Endothelial cell of umbilical vein (primary cell): Measurements from ENCODE around the gene HDGFL2. TPM values are rescaled to one million over a fixed set of nuclear protein-coding genes. Genes with fewer than 3 reads are reported as not detected.

Experiments
- BruUV-seq: library from RNA; stranded (reverse); fragments of 400-500 nt; replicated peaks from 2 replicates; lab custom pipeline; 2021; lab: Mats Ljungman, UMichigan
- CTCF ChIA-PET: fragments of 300-600, 350-600 bp; sonication (Branson Sonifier 250); formaldehyde crosslinking; loops from one replicate; lab custom pipeline; 2021; ENCODE audit warnings: antibody characterized with exemption, inconsistent platforms; lab: Charles Lee
- POLR2A ChIA-PET: fragments of 300-600, 350-600 bp; sonication (Branson Sonifier 250); formaldehyde crosslinking; loops from one replicate; lab custom pipeline; 2021; ENCODE audit warnings: antibody characterized with exemption, inconsistent platforms; lab: Charles Lee
- DNase-seq: peaks from one replicate; pipeline ENCODE4 v3.0.0-alpha.2; 2011; ENCODE audit warnings: low read depth, low spot score
- FAIRE-seq: peaks from 2 replicates; lab custom pipeline; 2011; peaks lifted over from hg19 to GRCh38; lab: Jason Lieb, UNC
- H2AFZ ChIP-seq: 2 replicates; pipeline ENCODE4 v1.6.0; 2012; ENCODE audit warnings: low read depth, low read length, control low read depth, inconsistent platforms
- H3K27ac ChIP-seq: 2 replicates; pipeline ENCODE4 v1.5.1; 2011; ENCODE audit warnings: low read depth, mild to moderate bottlenecking, control low read depth, low read length, moderate library complexity; ENCODE audit not compliant: insufficient read depth
- H3K27me3 ChIP-seq, 2 experiments: 2 replicates each; pipeline versions ENCODE4 v1.6.0 to v1.6.1; 2011; ENCODE audit warnings: low read length in 2 of 2, mixed read lengths in 1 of 2; ENCODE audit not compliant: control insufficient read depth in 2 of 2, insufficient read depth in 2 of 2
- H3K36me3 ChIP-seq, 2 experiments: 2 replicates in 1 of 2; 3 replicates in 1 of 2; pipeline ENCODE4 v1.5.1; 2011; ENCODE audit warnings: low read length in 2 of 2, mild to moderate bottlenecking in 1 of 2, moderate library complexity in 1 of 2; ENCODE audit not compliant: control insufficient read depth in 2 of 2, insufficient read depth in 2 of 2; ENCODE audit errors: extremely low read depth in 1 of 2
- H3K4me1 ChIP-seq: 3 replicates; pipeline ENCODE4 v1.5.1; 2011; ENCODE audit warnings: mild to moderate bottlenecking, low read length; ENCODE audit not compliant: control insufficient read depth, insufficient read depth; ENCODE audit errors: extremely low read depth
- H3K4me2 ChIP-seq: 2 replicates; pipeline ENCODE4 v1.6.1; 2011; ENCODE audit warnings: low read length, control low read depth, mixed read lengths; ENCODE audit not compliant: insufficient read depth
- H3K4me3 ChIP-seq, 3 experiments: fragments of 200-600 bp in 1 of 3; sonication (generic), shearing (Covaris generic) in 1 of 3; replicated peaks in 1 of 3; 2 replicates each; pipeline ENCODE4 v1.5.1; 2011 to 2016; ENCODE audit warnings: control low read depth in 3 of 3, low read length in 3 of 3, mild to moderate bottlenecking in 2 of 3, inconsistent platforms in 1 of 3, low read depth in 1 of 3, moderate library complexity in 1 of 3; ENCODE audit not compliant: insufficient read depth in 1 of 3
- H3K79me2 ChIP-seq: 2 replicates; pipeline ENCODE4 v1.6.0; 2012; ENCODE audit warnings: low read length, inconsistent platforms; ENCODE audit not compliant: control insufficient read depth, insufficient read depth
- H3K9ac ChIP-seq: replicated peaks from 2 replicates; pipeline ENCODE3; 2011; ENCODE audit warnings: low read length, control low read depth; ENCODE audit not compliant: insufficient read depth; ENCODE audit errors: extremely low read depth
- H3K9me1 ChIP-seq: replicated peaks from 3 replicates; pipeline ENCODE4 v1.6.0; 2011; ENCODE audit warnings: mild to moderate bottlenecking, low read length; ENCODE audit not compliant: control insufficient read depth, insufficient read depth; ENCODE audit errors: extremely low read depth
- H3K9me3 ChIP-seq: replicated peaks from 2 replicates; pipeline ENCODE4 v1.5.1; 2012; ENCODE audit warnings: low read length, inconsistent platforms; ENCODE audit not compliant: control insufficient read depth, insufficient read depth
- H4K20me1 ChIP-seq: replicated peaks from 2 replicates; pipeline ENCODE3; 2011; ENCODE audit warnings: mild to moderate bottlenecking, low read length; ENCODE audit not compliant: control insufficient read depth, insufficient read depth; ENCODE audit errors: extremely low read depth
- EZH2 ChIP-seq: IDR thresholded peaks from 2 replicates; pipeline ENCODE4 v1.6.1; 2012; ENCODE audit warnings: borderline replicate concordance, low read depth, mild to moderate bottlenecking, moderate library complexity, low read length, inconsistent platforms; ENCODE audit not compliant: severe bottlenecking
- FOS ChIP-seq: IDR thresholded peaks from 2 replicates; pipeline ENCODE4 v1.6.1; 2011; ENCODE audit warnings: mild to moderate bottlenecking, low read length, moderate library complexity, borderline replicate concordance; ENCODE audit not compliant: insufficient read depth
- GATA2 ChIP-seq: IDR thresholded peaks from 2 replicates; pipeline ENCODE4 v1.7.0; 2011; ENCODE audit warnings: low read depth, mild to moderate bottlenecking, moderate library complexity, mixed read lengths, low read length; ENCODE audit not compliant: insufficient read length, insufficient read depth
- JUN ChIP-seq: IDR thresholded peaks from 2 replicates; pipeline ENCODE4 v1.6.1; 2011; ENCODE audit warnings: borderline replicate concordance, low read depth; ENCODE audit not compliant: insufficient read length, insufficient read depth
- MAX ChIP-seq: IDR thresholded peaks from 2 replicates; pipeline ENCODE4 v1.6.1; 2011; ENCODE audit not compliant: insufficient read depth, insufficient read length
- MYC ChIP-seq: IDR thresholded peaks from one replicate; pipeline ENCODE4 v1.6.1; 2011; ENCODE audit warnings: mild to moderate bottlenecking, low read depth, low read length
- POLR2A ChIP-seq: IDR thresholded peaks from 2 replicates; pipeline ENCODE4 v1.6.1; 2012; ENCODE audit warnings: low read depth, mild to moderate bottlenecking, control low read depth, low read length
- POLR2AphosphoS5 ChIP-seq: IDR thresholded peaks from 2 replicates; pipeline ENCODE4 v1.6.1; 2012; ENCODE audit warnings: low read depth, mild to moderate bottlenecking, control low read depth, low read length, moderate library complexity; ENCODE audit not compliant: insufficient read depth
- dilution Hi-C: fragments of 300-500 bp; cut with MboI; formaldehyde crosslinking; loops from one replicate; pipeline ENCODE4 v1.15.0; 2019; ENCODE audit warnings: low sequenced_read_pairs; ENCODE audit not compliant: extremely low pct_ligation_motif_present
- intact Hi-C: fragments of 100-400 bp; cut with micrococcal nuclease; formaldehyde crosslinking; loops from one replicate; pipeline ENCODE4 v1.10.0; 2022
- polyA plus RNA-seq, 4 experiments: library from polyadenylated mRNA; depleted of rRNA in 3 of 4; stranded (reverse) in 3 of 4; unstranded in 1 of 4; fragments of >200 nt; gene quantifications; 2 replicates each; pipeline versions ENCODE4 v1.2.1 to v1.2.3, GENCODE V29; 2011 to 2012; ENCODE audit warnings: missing spikeins in 1 of 4
- total RNA-seq: library from RNA; stranded (reverse); gene quantifications from 2 replicates; pipeline ENCODE4 v1.2.3, GENCODE V29; 2021
- TF ChIP-seq, protein P1 (sequence below), 2 donors: IDR thresholded peaks; 1 replicate in 1 of 2; 2 replicates in 1 of 2; pipeline ENCODE4 v1.5.1; 2011; ENCODE audit warnings: low read length in 2 of 2, mild to moderate bottlenecking in 2 of 2, moderate library complexity in 2 of 2, control low read depth in 1 of 2, inconsistent platforms in 1 of 2, low read depth in 1 of 2; ENCODE audit not compliant: insufficient read depth in 1 of 2; ENCODE audit errors: extremely low read depth in 1 of 2

Gene HDGFL2
- total and polyA plus RNA-seq, 2 donors (not counting 3 experiments of a cell fraction or from before 2014, with no cell fraction given), result 39.1 to 79.6 TPM

DNA sequence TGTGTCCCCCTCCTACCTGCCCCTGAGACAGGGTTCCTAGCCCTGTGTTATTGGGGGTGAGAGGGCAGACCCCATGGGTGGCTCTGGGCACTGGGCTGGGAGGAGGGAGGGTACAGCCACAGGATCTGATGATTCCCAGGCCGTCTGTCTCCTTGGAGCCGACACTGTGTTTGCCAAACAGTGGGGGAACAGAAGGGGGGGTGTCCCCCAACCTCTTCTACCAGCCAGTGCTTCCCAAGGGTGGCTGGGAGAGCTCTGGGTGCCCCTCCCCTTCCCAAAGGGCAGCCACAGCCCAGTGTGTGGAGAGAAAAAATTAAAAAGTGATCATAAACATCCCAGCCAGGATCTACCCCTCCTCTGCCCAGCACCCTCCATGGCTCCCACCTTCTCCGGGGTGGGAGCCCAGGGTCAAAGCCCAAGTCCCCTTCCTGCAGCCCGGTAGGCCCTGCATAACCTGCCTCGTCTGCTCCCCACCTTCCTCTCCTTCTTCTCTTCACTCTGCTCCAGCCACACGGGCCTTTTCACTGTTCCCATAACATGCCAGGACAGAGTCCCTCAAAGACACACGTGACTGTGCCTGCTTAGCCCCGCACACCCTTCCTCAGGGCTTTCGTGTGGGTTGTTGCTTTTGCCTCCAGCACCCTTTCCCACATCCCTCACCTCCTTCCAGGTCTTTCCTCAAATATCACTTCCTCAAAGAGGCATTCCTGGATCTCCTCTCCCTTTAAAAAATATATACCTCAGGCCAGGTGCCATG, 47.6 kb downstream of the HDGFL2 start:
- Histone ChIP-seq H3K4me1 (no peaks in the 10 kb centered on the region), H3K27ac (no peak overlapping the region), H3K9ac (no peak overlapping the region), H3K27me3 (no peaks in the 10 kb centered on the region), H3K36me3 (no peaks in the 10 kb centered on the region), H3K79me2 (no peaks in the 10 kb centered on the region), H3K9me3 (no peaks in the 10 kb centered on the region), H4K20me1 (no peaks in the 10 kb centered on the region), H3K4me2 (no peak overlapping the region), H3K9me1 (no peaks in the 10 kb centered on the region), H2AFZ (no peak overlapping the region), H3K4me3 (no peak overlapping the region)
- intact Hi-C loops, result no loop called here
- no peak for TF ChIP-seq FOS
- TF ChIP-seq EZH2, result no peak
- no peak for TF ChIP-seq JUN
- no peak for TF ChIP-seq POLR2A
- no peak for DNase-seq
- dilution Hi-C loops, result no loop called here
- no TSS peak for BruUV-seq
- ChIA-PET POLR2A (no interaction called here), CTCF (no interaction called here)
- FAIRE-seq, result no peak

GRCh38 chr19:4521170-4521887, 49.2 kb downstream of the HDGFL2 start:
- no peak overlapping the region for H3K9ac ChIP-seq
- H3K36me3 ChIP-seq, result no peaks in the 10 kb centered on the region
- intact Hi-C loops (no loop called here), dilution Hi-C loops (no loop called here)
- H3K27ac ChIP-seq, result no peak overlapping the region
- no peaks in the 10 kb centered on the region for H4K20me1 ChIP-seq
- H3K9me3 ChIP-seq, result no peaks in the 10 kb centered on the region
- ChIA-PET POLR2A (interaction anchor here (0.6 kb wide), 1 partner anchor 119 kb away, joined by 3 read pairs; no protein-coding TSS in a partner anchor), CTCF (interaction anchor here (0.7 to 2.1 kb wide), 3 partner anchors 113 to 254 kb away, joined by 3 to 15 read pairs (median 4); no protein-coding TSS in a partner anchor)
- no peaks in the 10 kb centered on the region for H3K27me3 ChIP-seq
- no peak overlapping the region for H3K4me3 ChIP-seq
- no peak overlapping the region for H3K4me2 ChIP-seq
- FAIRE-seq (no peak), DNase-seq (no peak)
- H2AFZ ChIP-seq, result no peak overlapping the region
- no TSS peak for BruUV-seq
- no peaks in the 10 kb centered on the region for H3K4me1 ChIP-seq
- TF ChIP-seq POLR2AphosphoS5, result no peak
- no peak for TF ChIP-seq MYC
- TF ChIP-seq EZH2, result no peak
- TF ChIP-seq POLR2A, result no peak
- no peak for TF ChIP-seq MAX
- TF ChIP-seq GATA2, result no peak
- no peak for TF ChIP-seq JUN
- no peak for TF ChIP-seq FOS
- TF ChIP-seq, protein P1, sequence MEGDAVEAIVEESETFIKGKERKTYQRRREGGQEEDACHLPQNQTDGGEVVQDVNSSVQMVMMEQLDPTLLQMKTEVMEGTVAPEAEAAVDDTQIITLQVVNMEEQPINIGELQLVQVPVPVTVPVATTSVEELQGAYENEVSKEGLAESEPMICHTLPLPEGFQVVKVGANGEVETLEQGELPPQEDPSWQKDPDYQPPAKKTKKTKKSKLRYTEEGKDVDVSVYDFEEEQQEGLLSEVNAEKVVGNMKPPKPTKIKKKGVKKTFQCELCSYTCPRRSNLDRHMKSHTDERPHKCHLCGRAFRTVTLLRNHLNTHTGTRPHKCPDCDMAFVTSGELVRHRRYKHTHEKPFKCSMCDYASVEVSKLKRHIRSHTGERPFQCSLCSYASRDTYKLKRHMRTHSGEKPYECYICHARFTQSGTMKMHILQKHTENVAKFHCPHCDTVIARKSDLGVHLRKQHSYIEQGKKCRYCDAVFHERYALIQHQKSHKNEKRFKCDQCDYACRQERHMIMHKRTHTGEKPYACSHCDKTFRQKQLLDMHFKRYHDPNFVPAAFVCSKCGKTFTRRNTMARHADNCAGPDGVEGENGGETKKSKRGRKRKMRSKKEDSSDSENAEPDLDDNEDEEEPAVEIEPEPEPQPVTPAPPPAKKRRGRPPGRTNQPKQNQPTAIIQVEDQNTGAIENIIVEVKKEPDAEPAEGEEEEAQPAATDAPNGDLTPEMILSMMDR (IDR thresholded peaks at IDR 0.05; ENCODE audit: extremely low read depth in 1 of 2, insufficient read depth in 1 of 2, low read depth in 1 of 2, low read length in 2 of 2), result no peak
- no peaks in the 10 kb centered on the region for H3K79me2 ChIP-seq
- H3K9me1 ChIP-seq, result no peaks in the 10 kb centered on the region
